Measurements from ENCODE around the gene PRPF19.

The PRPF19 gene

DNA sequence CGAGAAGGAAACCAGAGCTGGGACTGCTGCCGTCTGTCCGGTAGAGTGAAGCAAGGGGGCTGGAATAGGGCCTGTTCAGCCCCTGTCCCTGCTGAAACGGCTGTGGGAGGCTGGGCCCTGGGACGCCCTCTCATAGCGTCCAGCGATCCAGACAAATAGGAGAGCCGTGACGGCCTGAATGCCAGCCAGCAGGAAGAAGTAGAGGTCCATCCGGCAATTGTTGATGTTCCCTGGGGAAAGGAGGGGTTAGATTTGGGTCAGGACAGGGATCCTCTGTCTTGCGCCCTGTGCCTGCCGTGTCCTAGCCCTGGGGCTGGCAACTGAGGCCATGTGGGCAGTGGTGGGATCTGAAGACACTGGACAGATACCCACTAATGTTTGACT is 30.8 kb upstream of the PRPF19 start:
- DNase-seq: no peak

DNA sequence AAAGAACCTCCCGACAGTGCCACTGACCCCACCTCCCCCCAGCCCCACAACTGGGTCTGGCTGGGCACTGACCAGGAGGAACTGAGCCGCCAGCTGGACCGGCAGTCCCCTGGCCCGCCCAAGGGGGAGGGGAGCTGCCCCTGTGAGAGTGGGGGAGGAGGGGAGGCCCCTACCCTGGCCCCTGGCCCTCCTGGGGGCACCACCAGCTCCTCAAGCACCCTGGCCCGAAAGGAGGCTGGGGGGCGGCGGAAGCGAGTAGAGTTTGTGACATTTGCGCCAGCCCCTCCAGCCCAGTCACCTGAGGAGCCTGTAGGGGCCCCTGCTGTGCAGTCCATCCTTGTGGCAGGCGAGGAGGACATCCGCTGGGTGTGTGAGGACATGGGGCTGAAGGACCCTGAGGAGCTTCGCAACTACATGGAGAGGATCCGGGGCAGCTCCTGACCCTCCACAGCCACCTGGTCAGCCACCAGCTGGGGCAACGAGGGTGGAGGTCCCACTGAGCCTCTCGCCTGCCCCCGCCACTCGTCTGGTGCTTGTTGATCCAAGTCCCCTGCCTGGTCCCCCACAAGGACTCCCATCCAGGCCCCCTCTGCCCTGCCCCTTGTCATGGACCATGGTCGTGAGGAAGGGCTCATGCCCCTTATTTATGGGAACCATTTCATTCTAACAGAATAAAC is 30.2 kb upstream of the PRPF19 start:
- DNase-seq: no peak

- no peak for DNase-seq
Measured at GRCh38 chr11:60935676-60936442, 29.5 kb upstream of the PRPF19 start.

DNA sequence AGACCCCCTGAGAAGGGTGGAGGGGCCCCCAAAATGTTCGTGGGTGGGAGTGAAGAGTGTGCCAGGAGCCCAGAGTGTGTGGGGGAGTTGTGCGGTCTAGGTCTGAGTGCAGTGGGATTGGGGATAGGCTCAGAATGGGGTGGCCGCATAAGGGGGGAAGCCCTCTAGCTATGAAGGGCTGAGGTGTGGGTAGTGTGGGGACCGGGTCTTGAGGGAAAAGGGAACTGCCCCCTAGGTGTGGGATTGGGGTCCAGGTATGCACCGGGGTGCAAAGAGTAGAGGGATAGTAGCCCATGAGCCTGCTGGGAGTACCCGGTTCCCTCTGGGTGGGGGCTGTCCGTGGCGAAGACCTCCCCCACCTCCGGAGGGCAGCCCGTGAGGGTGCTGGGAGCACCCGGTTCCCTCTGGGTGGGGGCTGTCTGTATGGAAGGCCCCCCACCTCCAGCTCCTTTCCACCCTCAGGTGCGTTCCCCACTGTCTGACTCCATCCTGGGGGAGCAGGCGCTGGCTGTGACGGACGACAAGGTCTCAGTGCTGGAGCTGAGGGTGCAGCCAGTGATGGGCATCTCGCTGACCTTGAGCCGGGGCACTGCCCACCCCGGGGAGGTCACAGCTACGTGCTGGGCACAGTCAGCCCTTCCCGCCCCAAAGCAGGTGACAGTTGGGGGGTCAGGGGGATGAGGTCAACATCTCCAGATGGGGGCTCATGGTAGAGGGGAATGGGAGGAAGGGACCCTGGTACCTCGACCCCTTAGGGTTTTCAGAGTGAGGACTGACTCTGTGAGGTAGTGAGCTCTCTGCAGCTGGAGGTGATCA is 28.6 kb upstream of the PRPF19 start:
- no peak for DNase-seq

- DNase-seq: no peak
Measured at GRCh38 chr11:60934124-60934789, 27.9 kb upstream of the PRPF19 start.

DNA sequence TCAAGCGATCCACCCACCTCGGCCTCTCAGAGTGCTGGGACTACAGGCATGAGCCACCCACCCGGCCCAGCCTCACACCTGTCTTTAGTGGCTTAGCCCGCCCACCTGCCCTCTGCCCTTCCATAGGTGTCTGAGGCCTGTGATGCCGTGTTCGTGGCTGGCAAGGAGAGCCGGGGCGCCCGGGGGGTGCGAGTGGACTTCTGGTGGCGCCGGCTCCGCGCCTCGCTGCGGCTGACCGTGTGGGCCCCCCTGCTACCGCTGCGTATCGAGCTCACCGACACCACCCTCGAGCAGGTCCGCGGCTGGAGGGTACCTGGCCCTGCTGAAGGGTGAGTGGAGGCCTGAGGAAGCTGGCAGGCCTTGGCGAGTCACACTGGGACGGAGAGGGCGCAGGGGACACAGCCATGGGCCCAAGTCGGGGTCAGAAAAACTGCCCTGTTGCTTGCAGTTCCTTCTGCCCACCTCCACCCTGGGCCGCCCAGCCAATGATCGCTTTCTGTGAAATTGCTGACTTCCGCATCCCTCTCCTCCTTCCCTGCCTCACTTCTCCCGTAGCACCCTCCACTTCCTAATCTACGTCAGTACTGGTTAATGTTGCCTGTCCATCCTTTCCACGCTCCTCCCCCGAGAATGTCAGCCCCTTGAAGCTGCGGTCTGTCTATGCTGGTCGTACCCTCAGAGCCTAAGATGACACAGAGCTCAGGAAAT is 27.2 kb upstream of the PRPF19 start:
- no peak for DNase-seq

DNA sequence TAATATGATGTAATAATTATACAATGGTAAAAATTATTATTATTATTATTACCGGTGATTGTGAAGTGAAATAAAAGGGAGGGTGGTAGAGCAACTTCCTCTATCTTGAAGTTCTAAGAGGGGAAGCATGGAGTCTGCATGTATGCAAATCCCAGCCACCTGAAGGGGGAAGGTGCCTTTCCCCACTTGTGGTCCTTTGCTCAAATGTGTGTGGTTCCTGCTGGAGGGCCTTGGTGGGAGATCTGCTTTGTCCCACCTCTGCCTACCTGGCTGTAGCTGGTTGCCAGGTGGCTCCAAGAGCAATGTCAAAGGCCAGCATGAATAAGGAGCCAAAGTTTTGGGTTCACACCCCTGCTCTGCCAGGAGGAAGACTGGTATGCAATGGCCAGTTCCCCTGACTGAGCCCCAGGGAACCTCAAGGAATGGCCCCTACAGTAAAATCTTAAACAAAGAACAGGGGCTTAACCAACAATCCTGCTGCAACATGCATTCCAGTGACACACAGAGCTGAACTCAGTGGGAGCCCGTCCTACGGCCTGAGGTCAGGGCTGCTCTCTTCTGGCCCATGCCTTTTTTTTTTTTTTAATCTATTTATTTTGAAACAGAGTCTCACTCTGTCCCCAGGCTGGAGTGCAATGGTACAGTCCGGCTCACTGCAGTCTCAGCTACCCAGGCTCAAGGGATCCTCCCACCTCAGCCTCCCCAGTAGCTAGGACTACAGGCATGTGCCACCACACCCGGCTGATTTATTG is 26.4 kb upstream of the PRPF19 start:
- no peak for DNase-seq

DNA sequence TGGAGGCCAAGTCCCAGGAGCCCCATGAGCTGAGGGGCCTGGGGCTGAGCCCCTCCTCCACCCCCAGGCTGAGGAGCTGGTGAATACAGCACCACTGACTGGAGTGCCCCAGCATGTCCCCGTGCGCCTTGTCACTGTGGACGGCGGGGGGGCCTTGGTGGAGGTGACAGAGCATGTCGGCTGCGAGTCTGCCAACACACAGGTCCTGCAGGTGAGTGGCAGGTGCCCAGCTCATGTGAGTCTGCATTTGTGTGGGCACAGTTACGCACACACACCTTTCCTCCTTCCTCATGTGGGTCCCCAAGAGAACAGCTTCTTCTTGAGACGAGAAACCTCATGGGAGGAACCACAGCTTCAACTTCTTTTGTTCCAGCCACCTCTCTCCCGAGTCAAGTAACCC is 25.5 kb upstream of the PRPF19 start:
- DNase-seq: no peak

DNA sequence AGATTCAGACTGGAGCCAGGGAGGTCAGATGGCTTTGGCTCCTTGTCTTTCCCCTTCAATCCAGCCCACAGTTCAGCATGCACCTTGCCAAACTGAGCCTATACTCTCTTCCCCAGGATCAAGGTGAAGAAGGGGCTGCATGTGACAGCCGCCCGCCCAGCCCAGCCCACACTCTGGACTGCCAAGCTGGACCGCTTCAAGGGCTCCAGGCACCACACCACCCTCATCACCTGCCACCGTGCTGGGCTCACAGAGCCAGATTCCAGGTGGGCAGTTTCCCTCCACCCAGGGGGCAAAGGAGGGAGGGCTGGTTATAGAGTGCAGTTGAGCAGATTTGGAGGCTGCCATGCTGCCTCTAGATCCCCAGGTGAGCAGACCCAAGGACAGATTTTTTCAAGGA is 24.0 kb upstream of the PRPF19 start:
- no peak for DNase-seq

DNA sequence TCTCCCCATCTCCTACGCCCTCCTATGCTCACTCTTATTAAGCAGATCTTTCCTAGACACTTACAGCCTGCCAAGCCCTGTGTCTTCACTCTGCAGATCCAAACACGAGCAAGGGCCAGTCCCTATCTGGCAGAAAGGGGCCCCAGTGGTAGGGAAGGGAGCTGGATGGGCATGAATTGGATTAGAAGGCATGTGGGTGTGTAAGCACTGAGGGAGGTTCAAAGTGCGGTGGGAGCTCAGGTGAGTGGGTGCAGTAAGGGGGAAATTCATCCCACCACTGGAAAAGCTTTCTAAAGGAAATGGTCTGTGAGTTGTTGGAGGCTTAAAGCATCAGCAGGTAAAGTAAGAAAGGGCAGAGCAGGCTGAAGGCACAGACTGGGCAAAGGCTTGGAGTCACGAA is 23.4 kb upstream of the PRPF19 start:
- DNase-seq: no peak

DNA sequence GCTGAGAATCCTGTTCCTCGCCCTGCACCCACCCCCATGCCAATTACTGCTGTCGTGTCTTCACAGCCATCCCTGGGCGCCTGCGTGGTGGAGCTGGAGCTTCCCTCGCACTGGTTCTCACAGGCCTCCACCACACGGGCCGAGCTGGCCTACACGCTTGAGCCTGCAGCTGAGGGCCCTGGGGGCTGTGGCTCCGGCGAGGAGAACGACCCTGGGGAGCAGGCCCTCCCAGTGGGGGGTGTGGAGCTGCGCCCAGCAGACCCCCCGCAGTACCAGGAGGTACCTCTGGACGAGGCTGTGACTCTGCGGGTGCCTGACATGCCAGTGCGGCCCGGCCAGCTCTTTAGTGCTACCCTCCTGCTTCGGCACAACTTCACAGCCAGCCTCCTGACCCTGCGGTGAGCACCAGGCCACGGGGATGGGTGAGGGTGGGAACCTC is 22.2 kb upstream of the PRPF19 start:
- no peak for DNase-seq

DNA sequence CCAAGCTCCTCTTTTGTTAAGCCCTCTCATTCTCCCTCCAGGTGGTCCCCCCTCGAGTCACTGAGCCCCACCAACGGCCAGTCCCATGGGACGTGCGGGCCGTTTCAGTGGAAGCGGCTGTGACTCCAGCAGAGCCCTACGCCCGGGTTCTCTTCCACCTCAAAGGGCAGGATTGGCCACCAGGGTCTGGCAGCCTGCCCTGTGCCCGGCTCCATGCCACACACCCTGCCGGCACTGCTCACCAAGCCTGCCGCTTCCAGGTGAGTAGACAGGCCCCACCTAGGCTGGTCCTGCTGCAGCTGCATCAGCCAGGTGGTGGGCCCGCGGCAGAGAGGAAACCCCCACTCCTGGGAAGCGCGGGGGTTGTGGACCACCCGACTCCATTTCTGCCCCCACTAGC is 21.2 kb upstream of the PRPF19 start:
- no peak for DNase-seq

GRCh38 chr11:60927061-60927592 is 20.7 kb upstream of the PRPF19 start:
- no peak for DNase-seq

DNA sequence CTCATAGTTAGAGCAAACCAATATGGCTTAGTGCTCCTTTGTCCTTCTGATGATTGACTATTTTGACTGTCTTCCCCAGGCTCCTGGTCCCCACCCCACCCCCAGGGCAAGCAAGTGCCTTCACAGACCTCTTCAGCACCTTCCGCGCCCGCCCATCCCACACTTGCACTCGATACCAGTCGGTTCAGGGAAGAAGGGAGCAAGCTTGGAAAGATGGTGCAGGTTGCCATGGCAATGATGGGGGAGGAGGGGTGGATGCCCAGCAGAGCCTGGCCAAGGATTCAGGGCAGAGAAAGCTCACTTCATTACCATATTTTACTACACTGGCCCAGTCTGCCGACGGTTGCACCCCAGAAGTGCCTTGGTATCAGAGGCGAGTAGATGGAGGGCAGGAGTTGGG is 20.1 kb upstream of the PRPF19 start:
- DNase-seq: no peak

GRCh38 chr11:60925868-60926267 is 19.5 kb upstream of the PRPF19 start:
- peak; percentile 86 for DNase-seq

- peak; percentile 55 for DNase-seq
Measured at GRCh38 chr11:60924906-60925853, 18.8 kb upstream of the PRPF19 start.

GRCh38 chr11:60924110-60924905 is 17.9 kb upstream of the PRPF19 start, which contains the start of gene TMEM132A:
Gene TMEM132A (plus strand): TSS chr11:60924460. CDS start chr11:60924634, 174 bp downstream.
- DNase-seq: peak; percentile 66

DNA sequence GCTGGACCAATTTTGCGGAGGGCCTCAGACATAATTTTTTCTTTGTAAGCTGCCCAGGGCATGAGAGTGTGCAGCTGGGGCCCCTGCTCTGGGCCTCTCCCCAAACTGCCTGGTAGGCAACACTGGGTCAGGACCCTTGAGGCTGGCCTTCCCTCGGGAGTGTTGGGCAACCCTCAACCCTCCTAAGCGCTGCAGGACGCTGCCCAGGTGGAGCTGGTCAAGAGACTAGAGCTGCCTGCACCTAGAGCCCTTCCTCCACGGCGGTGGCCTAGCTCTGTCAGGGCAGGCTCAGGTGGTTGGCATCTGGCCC is 17.4 kb upstream of the PRPF19 start:
- no peak for DNase-seq

DNA sequence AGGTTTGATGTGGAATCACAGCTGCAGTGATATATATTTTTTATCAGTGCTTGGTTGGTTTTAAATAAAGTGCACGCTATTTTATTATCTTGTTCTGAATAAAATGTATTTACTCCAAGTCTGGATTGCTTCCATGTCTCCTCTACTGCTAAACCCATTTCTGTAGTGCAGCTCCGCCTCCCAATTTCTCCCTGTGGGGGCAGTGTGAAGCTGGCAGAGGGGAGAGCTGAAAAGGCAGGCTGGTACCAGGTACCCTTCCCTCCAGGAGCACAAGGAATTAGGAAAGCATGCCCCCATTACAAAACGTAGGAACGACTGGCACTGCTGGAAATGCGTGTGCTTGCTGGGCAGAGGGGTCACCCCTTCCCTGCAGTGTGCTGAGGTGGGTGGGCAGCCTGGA is 16.9 kb upstream of the PRPF19 start:
- DNase-seq: no peak

DNA sequence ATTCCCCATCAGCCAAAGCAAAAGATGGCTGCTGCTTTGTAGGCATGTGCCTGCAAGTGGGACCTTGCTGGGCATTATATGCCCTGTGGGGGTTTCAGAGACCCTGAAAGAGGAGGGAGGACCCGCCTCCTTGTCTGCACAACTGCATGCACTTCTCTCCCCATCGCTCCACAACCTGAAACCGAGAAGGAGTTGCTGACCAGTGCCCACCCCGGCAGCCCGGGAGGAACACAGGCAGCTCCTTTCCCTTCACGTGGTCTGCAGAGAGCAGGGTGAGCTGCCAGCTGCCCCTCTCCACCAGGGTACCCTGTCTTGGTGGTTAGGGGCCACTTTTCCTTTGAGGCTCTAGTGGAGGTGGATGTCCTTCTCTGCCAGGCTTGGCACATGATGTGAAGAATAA is 16.5 kb upstream of the PRPF19 start:
- no peak for DNase-seq
